NCI-H2107 (cell line): ENCODE measurements around the gene SLIT3.

Source experiments
- DNase-seq: peaks from one replicate; lab custom pipeline; 2025; lab: John Stamatoyannopoulos, UW

SLIT3 gene

DNA sequence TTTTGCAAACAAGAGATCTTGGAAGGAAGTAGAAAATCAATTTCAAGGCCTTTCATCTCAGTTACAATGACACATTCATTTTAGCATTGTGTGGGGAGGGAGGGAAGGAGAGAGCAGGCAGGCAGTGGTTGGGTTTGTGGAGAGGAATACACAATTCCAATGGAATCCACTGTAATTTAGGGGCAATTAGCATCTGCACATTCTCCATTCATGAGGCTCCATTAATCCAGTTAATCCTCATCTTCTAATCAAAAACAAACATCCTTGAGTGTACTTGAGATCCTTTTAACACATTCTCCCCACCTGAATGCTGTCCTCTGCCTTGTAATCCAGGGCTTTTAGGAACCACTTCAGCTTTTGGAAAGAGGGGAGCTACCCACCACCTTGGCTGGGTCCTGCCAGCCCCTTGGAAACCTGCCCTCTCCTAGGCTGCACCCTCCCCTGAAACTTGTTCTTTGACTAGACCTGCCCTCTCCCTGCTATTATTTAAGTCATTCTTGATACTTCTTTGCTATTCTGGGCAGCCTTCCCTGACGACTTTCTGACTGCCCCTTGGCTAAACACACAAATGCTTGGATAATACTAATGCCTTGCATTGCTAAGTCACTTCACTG is 271.2 kb downstream of the SLIT3 start:
- DNase-seq, result no peak

DNA sequence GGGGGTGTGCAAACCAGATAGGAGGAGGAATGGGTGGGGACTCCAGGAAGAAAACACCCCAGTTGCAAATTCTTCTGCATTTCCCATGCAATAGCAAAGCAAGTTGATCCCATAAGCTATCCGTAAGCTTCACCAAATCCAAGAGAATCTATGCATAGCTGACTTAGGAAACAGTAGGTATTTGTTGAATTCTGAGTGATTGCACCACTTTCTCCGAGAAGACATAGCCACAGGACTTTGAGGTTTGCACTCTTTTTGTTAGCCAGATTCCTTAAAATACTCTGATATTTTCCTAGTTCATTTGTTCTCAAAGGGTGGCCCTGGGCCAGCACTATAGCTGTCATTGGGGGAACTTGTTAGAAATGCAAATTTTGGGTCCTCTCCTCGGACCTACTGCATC is 271.9 kb downstream of the SLIT3 start:
- DNase-seq, result no peak

GRCh38 chr5:169027501-169028061 is 273.4 kb downstream of the SLIT3 start:
- DNase-seq, result no peak

- no peak for DNase-seq
Measured at GRCh38 chr5:169025491-169025890, 275.4 kb downstream of the SLIT3 start.

DNA sequence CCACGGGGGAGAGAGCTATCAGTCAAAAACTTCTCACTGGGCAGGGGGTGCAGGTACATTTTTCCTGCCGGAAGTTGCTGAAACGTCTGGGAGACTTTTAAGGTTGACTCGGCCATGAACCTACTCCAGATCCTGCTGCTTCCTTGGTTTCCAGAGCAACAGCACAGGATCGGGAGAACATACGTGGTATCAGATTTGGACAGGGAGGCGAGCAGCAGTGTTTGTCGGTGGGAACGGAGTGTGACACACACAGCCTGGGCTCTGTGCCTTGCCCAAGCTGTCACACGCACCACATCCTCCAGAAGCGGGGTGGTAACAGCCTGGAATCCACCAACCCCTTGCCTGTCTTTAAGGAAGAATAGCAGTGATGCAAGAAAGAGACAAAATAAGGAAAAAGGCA is 276.5 kb downstream of the SLIT3 start:
- no peak for DNase-seq

DNA sequence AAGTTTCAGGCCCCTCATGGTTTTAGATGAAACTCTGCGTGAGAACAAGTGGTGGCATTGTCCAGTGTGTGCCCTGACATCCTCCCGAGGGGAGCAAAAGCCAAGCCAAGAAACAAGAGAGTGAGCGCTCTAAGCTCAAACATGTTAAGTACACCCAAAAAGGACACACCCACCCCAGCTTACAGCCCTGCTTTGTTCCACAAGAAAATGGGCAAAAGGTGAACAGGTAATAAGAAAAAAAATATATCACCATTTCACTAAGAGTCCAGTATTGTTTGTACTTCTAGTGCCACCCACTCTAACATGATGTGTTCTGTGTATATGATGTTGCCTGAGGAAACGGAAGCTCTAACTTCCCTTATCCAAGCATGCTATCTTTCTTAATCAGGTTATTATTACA is 278.2 kb downstream of the SLIT3 start:
- DNase-seq, result no peak

DNA sequence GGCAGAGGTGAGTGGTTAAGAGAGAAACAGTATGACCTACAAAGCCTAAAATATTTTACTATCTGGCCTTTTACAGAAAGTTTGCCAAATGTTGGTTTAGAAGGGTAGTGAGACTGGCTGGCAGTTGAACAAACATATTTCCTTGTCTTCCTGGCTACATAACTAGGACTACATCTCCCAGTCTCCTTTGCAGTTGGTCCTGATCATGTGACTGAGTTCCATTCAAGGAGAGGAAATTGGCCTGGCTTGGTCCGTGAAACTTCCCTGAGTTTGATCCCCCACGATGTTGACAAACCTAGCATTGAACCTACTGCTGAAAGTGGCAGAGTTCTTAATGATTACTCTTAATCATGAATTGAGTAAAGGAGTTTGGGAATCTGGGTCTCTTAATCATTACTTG is 280.8 kb downstream of the SLIT3 start:
- DNase-seq, result no peak

DNA sequence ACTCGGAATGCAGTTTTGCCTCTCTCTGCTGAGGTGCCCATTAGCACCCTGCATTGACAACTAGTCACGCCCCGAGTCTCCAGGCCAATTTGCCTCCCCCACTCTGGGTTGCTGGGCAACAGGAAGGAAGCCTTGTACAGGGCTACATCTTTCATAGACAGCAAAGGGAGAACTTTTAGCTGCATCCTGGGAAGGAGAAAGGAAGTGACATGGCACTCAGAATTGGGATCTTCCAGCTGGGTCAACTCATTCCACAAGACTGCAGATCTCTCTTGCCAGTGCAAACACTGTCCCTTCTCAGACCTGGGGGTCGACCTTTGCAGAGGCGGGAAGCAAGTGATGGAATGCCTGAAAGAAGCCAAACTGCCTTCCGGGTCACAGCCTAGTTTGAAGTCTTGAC is 282.0 kb downstream of the SLIT3 start:
- no peak for DNase-seq

DNA sequence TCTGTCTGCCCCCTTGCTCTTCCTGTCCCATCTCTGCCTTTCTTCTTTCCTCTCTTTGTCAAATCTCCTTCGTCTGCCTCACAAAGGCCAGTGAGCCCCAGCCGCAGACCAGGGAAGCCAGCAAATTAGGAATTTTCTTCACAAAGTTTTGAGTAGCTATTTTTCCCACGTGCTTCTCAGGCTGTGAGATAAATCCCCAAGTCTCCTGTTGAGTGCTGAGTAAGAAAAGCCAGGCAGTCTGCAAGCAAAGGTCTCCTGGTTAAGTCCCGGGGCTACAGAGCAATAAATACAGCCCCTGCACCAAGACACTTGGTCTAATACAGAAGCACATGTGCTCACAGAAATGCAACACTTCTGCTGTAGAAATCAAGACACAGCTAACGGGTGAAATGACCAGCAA is 284.9 kb downstream of the SLIT3 start:
- DNase-seq, result no peak

DNA sequence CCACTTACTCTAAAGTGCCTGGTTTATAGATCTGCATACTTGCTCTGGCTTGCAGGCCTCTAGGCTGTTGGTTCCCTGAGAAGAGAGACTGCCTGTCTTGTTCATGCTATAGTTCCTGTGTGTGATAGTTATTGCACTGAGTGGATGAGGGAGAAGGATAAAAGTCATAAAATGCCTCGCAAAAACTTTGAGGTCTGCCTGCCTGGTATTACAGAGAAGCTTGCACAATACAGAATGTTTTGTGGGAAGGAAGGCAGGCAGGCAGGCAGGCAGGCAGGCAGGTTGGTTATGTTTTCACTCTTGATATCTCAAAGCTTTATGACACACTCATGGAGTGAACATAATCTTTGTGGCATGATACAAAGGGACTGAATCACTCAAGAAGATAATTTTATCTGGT is 287.1 kb downstream of the SLIT3 start:
- no peak for DNase-seq

- DNase-seq, result no peak
Measured at GRCh38 chr5:169013208-169013728, 287.7 kb downstream of the SLIT3 start.

DNA sequence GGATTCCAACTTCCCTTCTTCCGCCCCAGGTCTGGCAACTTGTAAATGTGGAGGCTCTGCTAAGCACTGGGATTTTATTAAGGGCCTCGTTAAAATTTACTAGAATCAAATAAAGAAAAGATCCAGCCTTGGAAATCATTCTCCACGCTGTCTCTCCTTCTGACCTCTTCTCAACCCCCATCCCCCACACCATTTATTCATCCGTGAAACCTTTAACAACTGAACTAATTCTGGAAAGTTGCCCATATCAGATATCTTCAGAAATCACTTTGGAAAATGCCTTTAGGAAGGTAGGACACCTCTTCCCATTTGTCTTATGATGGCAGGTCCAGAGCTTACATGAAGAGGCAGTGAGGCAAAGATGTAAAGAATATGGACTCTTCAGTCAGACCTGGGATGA is 288.5 kb downstream of the SLIT3 start:
- no peak for DNase-seq

DNA sequence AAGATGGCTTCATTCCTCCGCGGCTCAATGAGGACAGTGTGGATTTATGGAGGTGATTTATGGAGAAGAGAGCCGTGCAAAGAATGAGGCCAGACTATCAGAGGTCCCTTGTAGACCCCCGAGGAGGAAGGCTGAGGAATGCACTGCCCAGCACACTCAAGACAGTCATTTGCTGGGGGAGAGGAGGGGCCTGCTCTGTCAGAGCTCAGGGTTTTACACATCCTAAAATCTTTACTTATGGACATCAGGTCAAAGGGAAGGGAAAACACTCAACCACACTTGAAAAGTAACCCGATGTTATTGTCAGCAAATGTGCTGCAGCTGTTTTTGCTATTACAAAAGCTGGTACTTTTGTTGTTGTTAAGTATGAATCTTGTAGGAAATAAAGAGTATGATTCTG is 289.5 kb downstream of the SLIT3 start:
- no peak for DNase-seq

GRCh38 chr5:169011009-169011408 is 289.9 kb downstream of the SLIT3 start:
- no peak for DNase-seq

DNA sequence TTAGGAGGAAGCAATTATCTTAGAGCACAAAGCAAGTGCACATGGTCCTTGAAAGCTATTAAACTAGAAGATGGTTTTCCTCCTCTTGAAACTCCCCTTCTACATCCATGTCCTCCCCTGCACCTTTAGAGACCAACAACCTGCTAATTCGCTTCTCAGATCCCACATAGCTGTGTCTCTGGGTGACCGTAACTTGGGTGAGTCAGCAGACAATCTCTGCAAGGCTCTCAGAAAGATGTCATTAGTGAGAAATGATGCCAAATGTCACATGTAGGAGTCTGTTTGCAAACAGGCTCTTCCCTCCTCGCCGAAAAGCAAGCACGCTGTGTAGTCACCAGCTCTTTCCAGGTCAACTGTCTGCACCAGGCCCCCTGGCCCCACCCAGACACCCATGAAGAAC is 291.8 kb downstream of the SLIT3 start:
- DNase-seq, result no peak

- no peak for DNase-seq
Measured at GRCh38 chr5:169006842-169007790, 293.8 kb downstream of the SLIT3 start.

GRCh38 chr5:169004551-169004950 is 296.4 kb downstream of the SLIT3 start:
- DNase-seq, result no peak

DNA sequence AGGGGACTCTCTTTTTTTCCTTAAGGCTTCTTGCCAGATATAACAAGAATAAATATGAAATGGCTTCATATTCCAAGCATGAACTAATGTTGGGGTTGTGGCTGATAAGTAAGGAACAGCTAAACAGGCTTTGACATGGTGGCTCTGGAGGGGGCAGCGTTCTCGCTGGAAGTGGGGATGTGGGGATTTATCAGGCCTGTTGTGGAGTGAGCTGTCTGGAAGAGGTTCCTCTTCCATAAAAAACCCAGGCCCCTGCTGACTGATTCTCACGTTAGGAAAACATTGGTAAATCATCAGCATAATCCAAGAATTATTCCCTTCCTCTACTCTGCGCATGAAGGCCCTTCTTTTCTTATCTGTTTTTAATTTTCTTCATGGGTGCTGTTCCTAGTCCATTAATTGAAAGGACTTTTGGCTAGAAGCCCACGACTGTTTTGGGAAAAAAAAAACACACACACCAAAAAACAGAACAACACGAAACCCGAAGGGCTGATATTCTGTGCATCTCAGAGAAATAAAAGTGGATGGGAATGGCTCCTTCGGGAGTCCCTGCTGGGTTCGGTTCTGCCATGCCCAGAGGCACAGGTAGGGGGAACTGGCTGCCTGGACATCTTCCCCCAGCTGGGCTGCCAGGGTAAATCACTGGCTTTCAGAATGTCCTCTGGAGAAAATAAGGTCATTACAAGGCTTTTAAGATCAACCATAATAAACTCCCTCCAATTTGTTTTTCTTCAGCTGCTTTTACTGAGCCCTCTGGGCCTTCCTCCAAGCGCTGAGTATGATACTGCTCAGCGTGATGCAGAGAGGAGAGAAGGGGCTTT is 297.0 kb downstream of the SLIT3 start:
- no peak for DNase-seq

DNA sequence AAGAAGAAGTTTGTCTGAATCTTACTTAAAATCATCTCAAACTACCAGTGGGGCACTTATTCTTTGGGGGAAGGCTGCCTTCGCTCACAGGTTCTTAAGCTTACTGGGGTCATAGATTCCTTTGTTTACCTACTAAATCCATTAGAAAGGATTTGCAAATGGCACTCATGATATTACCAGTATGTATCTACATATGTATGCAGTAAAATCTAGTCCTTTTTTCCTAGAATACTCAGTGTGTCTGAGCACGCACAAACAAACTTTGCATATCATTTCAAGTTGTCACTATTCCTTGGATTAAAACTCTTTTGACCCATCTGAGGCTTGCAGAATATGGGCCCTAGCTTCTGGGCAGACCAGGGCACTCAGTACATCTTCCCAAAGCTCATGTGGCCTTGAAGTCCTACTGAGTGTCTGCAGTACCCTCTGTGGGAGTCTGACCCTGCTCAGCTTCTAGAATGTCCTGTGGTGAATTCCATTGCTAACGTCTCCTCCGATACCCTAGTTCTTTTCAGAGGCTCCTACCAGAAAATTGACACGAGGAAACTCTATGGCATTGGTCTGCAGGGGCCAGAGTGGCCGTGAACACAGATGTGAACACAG is 297.9 kb downstream of the SLIT3 start:
- no peak for DNase-seq

DNA sequence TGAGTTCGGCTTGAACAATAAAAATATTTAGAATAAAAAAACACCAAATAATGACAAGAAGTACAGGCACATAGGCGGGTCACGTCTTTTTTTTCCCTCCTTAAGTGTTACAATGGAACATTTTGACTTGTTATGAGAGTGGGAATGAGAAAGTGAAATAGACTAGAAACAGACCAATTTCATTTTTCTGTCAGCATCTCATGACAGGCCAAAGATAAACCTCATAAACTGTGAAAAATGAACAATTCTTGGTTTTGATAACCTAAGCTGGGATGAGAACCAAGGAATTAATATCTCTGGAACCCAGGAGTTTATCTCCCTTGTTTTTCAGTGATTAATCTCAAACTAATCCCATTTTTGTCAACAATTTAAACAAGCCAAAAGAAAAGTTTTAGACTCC is 299.5 kb downstream of the SLIT3 start:
- DNase-seq, result no peak

- no peak for DNase-seq
Measured at GRCh38 chr5:168995024-168995423, 305.9 kb downstream of the SLIT3 start.

DNA sequence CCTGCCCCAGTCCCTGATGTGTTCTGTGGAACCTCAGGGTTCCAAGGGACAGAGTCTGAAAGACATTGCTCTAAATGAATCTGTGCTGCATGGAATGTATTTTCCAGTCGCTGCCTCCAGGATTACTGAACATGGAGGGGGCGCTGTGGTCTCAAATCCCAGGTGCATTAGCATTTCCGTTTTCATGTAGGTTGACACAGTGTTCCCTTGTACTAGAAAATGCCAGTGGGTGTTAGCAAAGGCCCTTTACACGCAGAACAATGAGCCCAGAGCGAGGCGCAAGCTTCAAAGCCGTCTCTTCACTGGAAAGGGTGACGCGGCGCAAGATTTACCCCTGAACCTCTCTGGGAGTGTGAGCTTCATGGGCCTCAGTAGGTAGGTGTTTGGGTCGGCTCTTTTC is 308.3 kb downstream of the SLIT3 start:
- no peak for DNase-seq
